Stimulated activated CD4-positive, alpha-beta T cell treated with anti-CD3 and anti-CD28 coated beads, Interleukin-1b, Interleukin-23, amount 100 ng/mL, for 4 hours (primary cell): ENCODE measurements around the gene DTWD2.
A peak's percentile ranks its signal among the peaks of the same experiment; 100 is the strongest.
"Not testable (repeated sequence)": the region's sequence is repeated elsewhere in the genome, so short reads cannot be mapped to it uniquely, and the experiment has no call there.

Source experiments
- DNase-seq, 2 donors: peaks; one replicate each; pipeline ENCODE4 v3.0.0-alpha.2; 2020; ENCODE audit warnings: low read depth in 2 of 2

The DTWD2 gene

DNA sequence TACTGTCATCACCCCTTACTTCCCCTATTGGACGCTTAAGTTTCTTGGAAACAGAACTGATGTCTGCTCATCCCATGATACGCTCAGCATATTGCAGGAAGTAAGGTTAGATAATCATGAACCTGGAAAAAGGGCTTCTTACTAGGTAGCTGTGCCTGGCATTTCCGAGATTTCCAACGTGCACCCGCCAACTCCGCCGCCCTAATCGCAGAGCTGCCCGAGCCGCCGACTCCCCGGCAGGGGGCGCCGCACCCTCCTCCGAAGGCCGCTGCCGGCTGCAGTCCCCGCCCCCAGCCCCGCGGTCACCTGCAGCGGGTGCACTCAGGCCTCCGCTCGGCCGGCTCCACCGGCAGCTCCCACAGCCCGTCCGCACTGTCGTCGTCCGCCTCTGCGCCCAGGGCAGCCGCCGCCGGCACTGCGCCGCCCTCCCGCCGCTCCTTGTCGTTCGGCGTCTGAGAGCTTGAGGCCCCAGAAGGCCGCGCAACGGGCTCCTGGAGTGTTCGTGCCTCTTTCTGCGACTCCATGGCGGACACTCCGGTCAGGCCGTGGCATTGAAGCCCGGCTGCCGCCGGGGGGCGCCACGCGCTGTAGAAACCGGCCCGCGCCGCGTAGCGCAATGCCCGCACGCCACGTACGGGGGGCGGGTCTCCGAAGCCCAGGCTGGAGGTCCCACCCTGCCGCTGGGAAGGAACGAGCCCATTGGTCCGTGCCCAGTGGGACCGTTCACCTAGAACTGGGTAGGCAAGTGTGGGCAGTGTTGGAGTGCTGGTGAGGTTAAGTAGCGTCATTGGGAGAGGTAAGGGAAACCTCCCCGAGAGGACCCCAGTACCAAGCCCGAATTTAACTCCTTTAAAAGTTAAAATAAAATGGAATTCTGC lies at the start of gene DTWD2:
Gene DTWD2 (minus strand): TSS at position 560 of the 878 bp plus-strand sequence. CDS start 36 bp downstream, at position 524.
- peak; percentile 84 to 93 for DNase-seq

DNA sequence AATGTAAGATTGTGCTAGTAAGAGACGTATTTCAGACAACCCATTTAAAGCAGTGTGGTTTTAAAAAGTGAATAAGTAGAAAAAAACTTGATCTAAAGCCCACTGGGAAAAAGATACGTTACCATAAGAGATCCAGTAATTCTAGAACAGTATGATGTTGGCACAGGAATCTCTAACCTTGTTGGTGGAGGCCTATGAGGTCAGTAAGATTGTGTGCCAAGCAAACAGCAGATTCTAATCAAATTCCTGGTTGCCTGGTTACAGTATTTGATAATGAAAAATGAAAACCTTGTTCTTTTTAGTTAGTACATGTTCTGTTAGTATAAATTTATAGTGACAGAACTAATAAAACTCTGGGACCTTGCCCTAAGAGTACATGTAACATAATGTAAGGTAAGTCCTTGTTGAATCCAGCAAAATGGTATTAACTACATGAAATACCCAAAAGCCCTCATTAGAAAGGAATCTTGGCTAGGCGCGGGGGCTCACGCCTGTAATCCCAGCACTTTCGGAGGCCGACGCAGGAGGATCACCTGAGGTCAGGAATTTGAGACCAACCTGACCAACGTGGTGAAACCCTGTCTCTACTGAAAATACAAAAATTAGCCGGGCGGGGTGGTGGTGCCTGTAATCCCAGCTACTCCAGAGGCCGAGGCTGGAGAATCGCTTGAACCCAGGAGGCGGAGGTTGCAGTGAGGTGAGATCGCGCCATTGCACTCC lies 49.3 kb upstream of the DTWD2 start:
- no peak for DNase-seq

- DNase-seq = no peak
Measured at GRCh38 chr5:119036101-119036762, 47.9 kb upstream of the DTWD2 start.

GRCh38 chr5:119033135-119033534 lies 44.8 kb upstream of the DTWD2 start:
- no peak for DNase-seq

- DNase-seq = no peak
Measured at GRCh38 chr5:119032656-119033055, 44.3 kb upstream of the DTWD2 start.

DNA sequence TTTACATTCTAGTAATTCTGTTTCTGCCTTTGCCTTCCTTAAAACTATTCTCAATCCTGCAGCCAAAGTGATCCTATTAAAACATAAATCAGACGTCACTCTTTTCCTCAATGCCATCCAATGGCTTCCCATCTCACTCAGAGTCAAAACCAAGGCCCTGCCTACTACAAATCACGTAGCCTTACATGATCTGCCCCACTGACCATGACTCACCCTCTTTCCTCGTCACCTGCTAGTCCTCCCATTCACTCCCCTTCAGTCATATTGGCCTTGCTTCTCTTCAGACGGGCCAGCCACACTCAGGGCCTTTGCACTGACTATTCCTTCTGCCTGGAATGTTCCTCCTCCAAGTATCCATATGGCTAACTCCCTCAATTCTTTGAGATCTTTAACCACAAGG lies 43.6 kb upstream of the DTWD2 start:
- no peak for DNase-seq

DNA sequence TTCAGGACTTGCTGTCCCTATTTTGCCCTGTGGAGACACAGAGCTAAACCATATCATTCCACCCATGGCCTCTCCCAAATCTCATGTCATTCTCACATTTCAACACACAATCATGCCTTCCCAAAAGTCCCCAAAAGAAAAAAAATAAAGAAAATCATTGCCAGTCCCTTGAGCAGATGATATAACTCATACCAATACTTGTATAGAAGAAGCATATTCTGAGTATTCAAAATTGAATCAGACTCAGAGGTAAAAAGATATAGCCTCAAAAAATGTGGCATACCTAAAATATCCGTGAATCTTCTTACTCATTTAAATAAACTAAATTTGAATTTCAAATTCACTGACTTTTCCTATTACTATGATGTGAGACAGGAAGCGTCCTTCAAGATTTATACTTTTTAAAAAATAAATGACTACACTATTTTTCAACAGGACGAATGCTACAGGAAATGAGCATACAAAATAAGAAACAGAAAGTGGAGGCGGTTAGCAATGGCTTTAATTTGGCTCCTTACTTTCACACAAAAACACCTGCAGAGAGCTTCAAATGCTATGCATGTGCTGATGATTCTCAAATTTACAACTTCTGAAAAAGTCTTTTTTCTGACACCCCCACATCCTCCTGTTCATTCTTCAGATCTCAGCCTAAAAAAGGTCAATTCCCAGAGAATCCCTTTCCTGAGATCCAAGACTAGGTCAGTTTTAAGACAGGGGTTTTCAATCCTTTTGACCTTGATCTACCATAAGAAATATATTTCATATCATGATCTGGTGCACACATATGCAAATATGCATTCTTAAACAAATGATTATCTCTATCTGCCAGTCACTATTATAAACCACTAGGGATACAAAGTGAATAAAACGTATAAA lies 42.9 kb upstream of the DTWD2 start:
- DNase-seq = no peak

- no peak for DNase-seq
Measured at GRCh38 chr5:119028575-119028974, 40.2 kb upstream of the DTWD2 start.

DNA sequence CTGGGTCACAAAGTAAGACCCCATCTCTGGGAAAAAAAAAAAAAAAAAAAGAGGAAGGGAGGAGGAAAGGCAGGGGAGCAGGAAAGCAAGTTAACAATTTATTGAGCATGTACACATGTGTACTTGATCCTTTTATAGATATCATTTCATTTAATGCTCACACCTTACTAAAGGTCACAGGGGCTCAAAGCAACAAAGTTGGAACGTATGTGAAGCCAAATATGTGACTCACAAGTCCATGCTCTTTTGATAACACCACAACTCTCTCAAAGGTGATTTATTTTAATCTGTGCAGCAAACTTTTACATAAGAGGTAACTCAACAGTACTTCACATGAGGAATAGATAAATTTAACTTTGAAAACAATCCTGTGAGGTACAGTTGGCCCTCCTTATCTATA lies 34.4 kb upstream of the DTWD2 start:
- no peak for DNase-seq

GRCh38 chr5:119022017-119022745 lies 33.8 kb upstream of the DTWD2 start:
- DNase-seq = no peak

- DNase-seq = no peak
Measured at GRCh38 chr5:119021149-119021732, 32.9 kb upstream of the DTWD2 start.

GRCh38 chr5:119019949-119020348 lies 31.6 kb upstream of the DTWD2 start:
- no peak for DNase-seq

GRCh38 chr5:119019501-119019900 lies 31.2 kb upstream of the DTWD2 start:
- DNase-seq = no peak

DNA sequence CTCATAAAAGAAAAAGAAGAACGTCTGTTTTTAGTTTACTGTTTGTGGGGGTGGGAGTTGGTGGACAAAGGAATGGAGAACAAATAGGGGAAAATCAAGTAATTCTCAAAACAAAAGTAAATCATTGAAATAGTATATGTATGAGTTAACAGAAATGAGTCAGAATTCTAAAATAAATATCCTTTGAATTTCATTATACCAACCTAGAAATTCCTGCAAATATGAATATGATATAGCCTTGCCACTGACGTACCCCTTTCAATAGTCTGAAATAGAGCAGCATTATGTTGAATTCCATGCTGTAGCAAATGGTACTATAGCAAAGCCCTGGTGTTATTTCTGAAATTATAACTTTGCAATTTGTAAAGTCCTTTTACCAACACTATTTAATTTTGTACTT lies 29.6 kb upstream of the DTWD2 start:
- DNase-seq = no peak

GRCh38 chr5:119016125-119016774 lies 27.9 kb upstream of the DTWD2 start:
- DNase-seq = no peak

- no peak for DNase-seq
Measured at GRCh38 chr5:119011186-119011585, 22.8 kb upstream of the DTWD2 start.

- no peak for DNase-seq
Measured at GRCh38 chr5:119010206-119010605, 21.9 kb upstream of the DTWD2 start.

DNA sequence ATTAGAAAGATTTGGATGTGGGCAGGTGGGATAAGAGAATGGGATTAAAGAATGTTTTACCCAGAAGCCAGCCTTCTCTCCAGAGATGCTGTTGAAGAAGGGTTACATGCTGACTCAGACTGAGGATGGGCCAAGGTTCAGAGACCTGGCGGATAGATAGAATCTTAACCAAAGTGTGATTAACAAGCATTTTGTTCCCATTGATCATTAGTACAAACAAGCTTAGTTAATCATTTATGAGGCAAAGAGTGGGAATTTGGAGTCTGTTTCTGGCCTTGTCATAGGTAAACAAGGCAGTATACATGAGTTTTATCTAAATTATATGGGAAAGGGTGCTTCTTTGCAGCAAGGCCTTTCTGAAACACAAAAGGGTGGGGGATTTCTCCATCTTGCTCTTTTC lies 20.8 kb upstream of the DTWD2 start:
- no peak for DNase-seq

DNA sequence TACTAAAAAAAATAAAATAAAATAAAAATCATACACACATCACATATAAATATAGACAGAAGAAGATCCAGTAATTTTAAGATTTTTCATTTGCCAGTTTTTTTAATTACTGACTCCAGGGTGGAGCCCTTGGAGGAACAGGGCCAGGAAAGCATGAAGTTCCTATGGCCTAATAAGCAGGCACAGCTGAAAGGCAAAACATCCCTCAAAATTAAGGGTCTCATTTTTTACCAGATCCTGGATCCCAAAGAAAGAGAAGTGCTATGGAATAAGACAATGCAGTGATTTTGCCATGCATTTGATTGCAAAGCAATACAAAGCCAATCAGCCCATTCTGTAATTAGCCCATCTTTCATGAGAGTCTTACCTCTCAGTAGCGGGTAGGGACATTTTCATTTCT lies 11.3 kb upstream of the DTWD2 start:
- DNase-seq = no peak

DNA sequence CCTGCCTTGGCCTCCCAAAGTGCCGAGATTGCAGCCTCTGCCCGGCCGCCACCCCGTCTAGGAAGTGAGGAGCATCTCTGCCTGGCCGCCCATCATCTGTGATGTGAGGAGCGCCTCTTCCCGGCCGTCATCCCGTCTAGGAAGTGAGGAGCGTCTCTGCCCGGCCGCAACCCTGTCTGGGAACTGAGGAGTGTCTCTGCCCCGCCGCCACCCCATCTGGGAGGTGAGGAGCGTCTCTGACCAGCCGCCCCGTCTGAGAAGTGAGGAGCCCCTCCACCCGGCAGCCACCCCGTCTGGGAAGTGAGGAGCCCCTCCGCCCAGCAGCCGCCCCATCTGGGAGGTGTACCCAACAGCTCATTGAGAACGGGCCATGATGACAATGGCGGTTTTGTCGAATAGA lies 10.5 kb upstream of the DTWD2 start:
- not testable (repeated sequence) for DNase-seq
